Activated T-helper 1 cell treated with anti-CD3 and anti-CD28 coated beads, Interleukin-12 subunit alpha, Interleukin-12 subunit beta, Interleukin-2, Interleukin-4 antibody, amounts not matched to agents 30 ng/mL and 10 ng/mL and 1 ng/mL, durations not matched to agents 14 hours and 24 hours and 36 hours (primary cell): ENCODE data around the gene MAEA. TPM values are rescaled to one million over a fixed set of nuclear protein-coding genes. Genes with fewer than 3 reads are reported as not detected.
"Not testable (repeated sequence)": the region's sequence is repeated elsewhere in the genome, so short reads cannot be mapped to it uniquely, and the experiment has no call there.

Source experiments
- DNase-seq: peaks from one replicate; pipeline ENCODE4 v3.0.0; 2021; ENCODE audit warnings: low spot score
- H3K27ac Mint-ChIP-seq: one replicate; pipeline ENCODE4 v1.8.0; 2021; ENCODE audit warnings: mild to moderate bottlenecking, mixed read lengths
- H3K27me3 Mint-ChIP-seq: one replicate; pipeline ENCODE4 v1.8.0; 2022; ENCODE audit warnings: mild to moderate bottlenecking, moderate library complexity, mixed read lengths; ENCODE audit not compliant: insufficient read depth
- H3K36me3 Mint-ChIP-seq: one replicate; pipeline ENCODE4 v1.8.0; 2021; ENCODE audit warnings: low read depth, mixed read lengths
- H3K4me1 Mint-ChIP-seq: one replicate; pipeline ENCODE4 v1.8.0; 2021; ENCODE audit warnings: low read depth, mixed read lengths
- H3K4me3 Mint-ChIP-seq: one replicate; pipeline ENCODE4 v1.8.0; 2021; ENCODE audit warnings: mild to moderate bottlenecking, moderate library complexity, mixed read lengths
- H3K9me3 Mint-ChIP-seq: one replicate; pipeline ENCODE4 v1.8.0; 2021; ENCODE audit warnings: mixed read lengths
- intact Hi-C: fragments of 100-400 bp; cut with micrococcal nuclease; formaldehyde crosslinking; loops from one replicate; pipeline ENCODE4 v1.15.1; 2024
- total RNA-seq: library from RNA; stranded (reverse); gene quantifications from 2 replicates; pipeline ENCODE4 v1.2.3, GENCODE V29; 2022

Gene MAEA
- total RNA-seq, 1 donor from 2014 or later: 67.1 TPM

- Mint-ChIP-seq H3K27ac (peak overlapping the region; percentile 12), H3K27me3 (no peaks in the 10 kb centered on the region), H3K9me3 (no peaks in the 10 kb centered on the region), H3K36me3 (peaks cover 49% of the 10 kb centered on the region), H3K4me1 (peaks cover 14% of the 10 kb centered on the region), H3K4me3 (no peak overlapping the region)
- no peak for DNase-seq
- intact Hi-C loops: no loop called here
Measured at GRCh38 chr4:1316537-1317168, 27.0 kb downstream of the MAEA start.

GRCh38 chr4:1317177-1318045, 27.7 kb downstream of the MAEA start:
- intact Hi-C loops: no loop called here
- no peak overlapping the region for H3K27ac Mint-ChIP-seq
- no peak overlapping the region for H3K4me3 Mint-ChIP-seq
- no peaks in the 10 kb centered on the region for H3K9me3 Mint-ChIP-seq
- no peak for DNase-seq
- H3K4me1 Mint-ChIP-seq: peaks cover 9% of the 10 kb centered on the region
- H3K27me3 Mint-ChIP-seq: no peaks in the 10 kb centered on the region
- peaks cover 47% of the 10 kb centered on the region for H3K36me3 Mint-ChIP-seq

- Mint-ChIP-seq H3K4me1 (peaks cover 9% of the 10 kb centered on the region), H3K27me3 (no peaks in the 10 kb centered on the region), H3K9me3 (no peaks in the 10 kb centered on the region), H3K36me3 (peaks cover 41% of the 10 kb centered on the region), H3K27ac (no peak overlapping the region), H3K4me3 (no peak overlapping the region)
- intact Hi-C loops: no loop called here
- DNase-seq: no peak
Measured at GRCh38 chr4:1318046-1318375, 28.3 kb downstream of the MAEA start.

GRCh38 chr4:1318488-1319213, 29.0 kb downstream of the MAEA start:
- H3K9me3 Mint-ChIP-seq: no peaks in the 10 kb centered on the region
- intact Hi-C loops: no loop called here
- no peak overlapping the region for H3K4me3 Mint-ChIP-seq
- H3K27ac Mint-ChIP-seq: no peak overlapping the region
- H3K4me1 Mint-ChIP-seq: peaks cover 9% of the 10 kb centered on the region
- H3K27me3 Mint-ChIP-seq: no peaks in the 10 kb centered on the region
- H3K36me3 Mint-ChIP-seq: peaks cover 35% of the 10 kb centered on the region
- DNase-seq: no peak

- Mint-ChIP-seq H3K27me3 (no peaks in the 10 kb centered on the region), H3K36me3 (peaks cover 22% of the 10 kb centered on the region), H3K4me3 (no peak overlapping the region), H3K4me1 (no peaks in the 10 kb centered on the region), H3K27ac (no peak overlapping the region), H3K9me3 (no peaks in the 10 kb centered on the region)
- intact Hi-C loops: no loop called here
- DNase-seq: no peak
Measured at GRCh38 chr4:1321486-1321885, 31.8 kb downstream of the MAEA start.

- intact Hi-C loops: no loop called here
- H3K36me3 Mint-ChIP-seq: peaks cover 19% of the 10 kb centered on the region
- H3K9me3 Mint-ChIP-seq: no peaks in the 10 kb centered on the region
- H3K27me3 Mint-ChIP-seq: no peaks in the 10 kb centered on the region
- no peak for DNase-seq
- H3K4me1 Mint-ChIP-seq: no peaks in the 10 kb centered on the region
- H3K27ac Mint-ChIP-seq: no peak overlapping the region
- H3K4me3 Mint-ChIP-seq: no peak overlapping the region
Measured at GRCh38 chr4:1321946-1322650, 32.4 kb downstream of the MAEA start.

GRCh38 chr4:1323280-1323634, 33.6 kb downstream of the MAEA start:
- H3K27ac Mint-ChIP-seq: no peak overlapping the region
- H3K36me3 Mint-ChIP-seq: peaks cover 13% of the 10 kb centered on the region
- no peak overlapping the region for H3K4me3 Mint-ChIP-seq
- intact Hi-C loops: no loop called here
- no peak for DNase-seq
- no peaks in the 10 kb centered on the region for H3K4me1 Mint-ChIP-seq
- H3K9me3 Mint-ChIP-seq: no peaks in the 10 kb centered on the region
- no peaks in the 10 kb centered on the region for H3K27me3 Mint-ChIP-seq

- Mint-ChIP-seq H3K27ac (no peak overlapping the region), H3K9me3 (no peaks in the 10 kb centered on the region), H3K4me1 (peaks cover under 1% of the 10 kb centered on the region), H3K27me3 (no peaks in the 10 kb centered on the region), H3K4me3 (no peak overlapping the region), H3K36me3 (peaks cover 9% of the 10 kb centered on the region)
- intact Hi-C loops: no loop called here
- no peak for DNase-seq
Measured at GRCh38 chr4:1323635-1324442, 34.1 kb downstream of the MAEA start.

- H3K27me3 Mint-ChIP-seq, intact Hi-C loops, H3K9me3 Mint-ChIP-seq, H3K4me1 Mint-ChIP-seq, H3K27ac Mint-ChIP-seq, H3K4me3 Mint-ChIP-seq, DNase-seq: not testable (repeated sequence)
- peaks cover 14% of the 10 kb centered on the region for H3K36me3 Mint-ChIP-seq
Measured at GRCh38 chr4:1324443-1325175, 34.9 kb downstream of the MAEA start.

GRCh38 chr4:1325176-1325480, 35.4 kb downstream of the MAEA start:
- intact Hi-C loops: no loop called here
- H3K27ac Mint-ChIP-seq: no peak overlapping the region
- H3K4me3 Mint-ChIP-seq: no peak overlapping the region
- H3K36me3 Mint-ChIP-seq: peaks cover 14% of the 10 kb centered on the region
- no peak for DNase-seq
- H3K4me1 Mint-ChIP-seq: peaks cover 8% of the 10 kb centered on the region
- H3K9me3 Mint-ChIP-seq: no peaks in the 10 kb centered on the region
- H3K27me3 Mint-ChIP-seq: no peaks in the 10 kb centered on the region

GRCh38 chr4:1325681-1326635, 36.3 kb downstream of the MAEA start:
- intact Hi-C loops: no loop called here
- no peak overlapping the region for H3K4me3 Mint-ChIP-seq
- no peak for DNase-seq
- no peaks in the 10 kb centered on the region for H3K9me3 Mint-ChIP-seq
- peaks cover 19% of the 10 kb centered on the region for H3K36me3 Mint-ChIP-seq
- no peaks in the 10 kb centered on the region for H3K27me3 Mint-ChIP-seq
- H3K4me1 Mint-ChIP-seq: peaks cover 16% of the 10 kb centered on the region
- no peak overlapping the region for H3K27ac Mint-ChIP-seq
